WI38 (cell line): ENCODE results near the gene RPSA.
"Not testable (repeated sequence)": the region's sequence is repeated elsewhere in the genome, so short reads cannot be mapped to it uniquely, and the experiment has no call there.

Experiments used
- H3K4me3 ChIP-seq: 2 replicates; pipeline ENCODE4 v1.5.1; 2011; ENCODE audit warnings: low read depth, mild to moderate bottlenecking, control low read depth, low read length
- TF ChIP-seq, protein P1 (sequence below): IDR thresholded peaks from 2 replicates; pipeline ENCODE4 v1.5.1; 2012; ENCODE audit warnings: low read depth, mild to moderate bottlenecking, control low read depth, low read length

RPSA gene

DNA sequence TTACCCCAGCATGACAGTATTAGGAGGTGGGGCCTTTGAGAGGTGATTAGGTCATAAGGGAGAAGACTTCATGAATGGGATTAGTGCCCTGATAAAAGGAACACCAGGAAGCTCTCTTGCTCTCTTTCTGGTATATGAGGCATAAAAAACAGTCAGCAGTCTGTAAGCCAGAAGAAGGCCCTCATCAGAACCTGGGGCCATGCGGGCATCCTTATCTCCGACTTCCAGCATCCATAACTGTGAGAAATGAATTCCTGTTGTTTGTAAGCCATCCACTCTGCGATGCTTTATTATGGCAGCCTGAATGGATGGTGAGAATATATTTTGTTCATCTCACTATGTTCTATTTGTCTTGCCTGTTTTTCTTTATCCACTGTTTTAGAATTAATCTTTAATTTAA, 43.3 kb downstream of the RPSA start:
- TF ChIP-seq, protein P1, sequence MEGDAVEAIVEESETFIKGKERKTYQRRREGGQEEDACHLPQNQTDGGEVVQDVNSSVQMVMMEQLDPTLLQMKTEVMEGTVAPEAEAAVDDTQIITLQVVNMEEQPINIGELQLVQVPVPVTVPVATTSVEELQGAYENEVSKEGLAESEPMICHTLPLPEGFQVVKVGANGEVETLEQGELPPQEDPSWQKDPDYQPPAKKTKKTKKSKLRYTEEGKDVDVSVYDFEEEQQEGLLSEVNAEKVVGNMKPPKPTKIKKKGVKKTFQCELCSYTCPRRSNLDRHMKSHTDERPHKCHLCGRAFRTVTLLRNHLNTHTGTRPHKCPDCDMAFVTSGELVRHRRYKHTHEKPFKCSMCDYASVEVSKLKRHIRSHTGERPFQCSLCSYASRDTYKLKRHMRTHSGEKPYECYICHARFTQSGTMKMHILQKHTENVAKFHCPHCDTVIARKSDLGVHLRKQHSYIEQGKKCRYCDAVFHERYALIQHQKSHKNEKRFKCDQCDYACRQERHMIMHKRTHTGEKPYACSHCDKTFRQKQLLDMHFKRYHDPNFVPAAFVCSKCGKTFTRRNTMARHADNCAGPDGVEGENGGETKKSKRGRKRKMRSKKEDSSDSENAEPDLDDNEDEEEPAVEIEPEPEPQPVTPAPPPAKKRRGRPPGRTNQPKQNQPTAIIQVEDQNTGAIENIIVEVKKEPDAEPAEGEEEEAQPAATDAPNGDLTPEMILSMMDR, result no peak
- H3K4me3 ChIP-seq, result no peak overlapping the region

DNA sequence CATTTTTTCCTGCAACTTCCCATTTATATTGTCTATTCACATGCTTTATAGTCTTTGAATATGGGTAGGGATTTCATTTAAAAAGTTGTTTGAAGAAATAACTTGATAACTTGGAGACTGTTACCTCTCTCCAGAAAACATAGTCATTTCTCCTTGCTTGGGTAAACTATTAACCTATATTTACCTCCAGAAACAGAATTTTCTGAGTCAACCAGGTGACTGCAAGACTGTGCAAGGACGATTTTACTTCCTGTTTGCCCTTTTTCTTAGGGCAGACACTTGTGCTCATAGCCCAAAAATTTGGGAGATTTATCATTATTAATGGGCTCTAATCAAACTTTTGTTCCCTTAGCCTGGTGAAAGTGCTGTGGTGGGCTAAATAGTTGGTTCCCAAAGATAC, 46.6 kb downstream of the RPSA start:
- H3K4me3 ChIP-seq, result no peak overlapping the region
- TF ChIP-seq, protein P1, result no peak

DNA sequence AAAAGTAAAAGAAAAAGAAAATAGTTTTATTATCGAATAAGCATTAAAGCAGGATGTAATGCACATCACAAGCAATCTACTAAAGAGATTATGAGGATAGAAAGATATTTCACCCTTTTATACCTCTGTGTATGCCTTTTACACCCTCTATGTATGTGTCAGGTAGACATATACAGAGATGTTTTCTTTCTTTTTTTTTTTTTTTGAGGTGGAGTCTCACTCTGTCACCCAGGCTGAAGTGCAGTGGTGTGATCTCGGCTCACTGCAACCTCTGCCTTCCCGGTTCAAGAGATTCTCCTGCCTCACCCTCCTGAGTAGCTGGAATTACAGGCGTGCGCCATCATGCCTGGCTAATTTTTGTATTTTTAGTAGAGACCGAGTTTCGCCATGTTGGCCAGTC, 47.4 kb downstream of the RPSA start:
- not testable (repeated sequence) for H3K4me3 ChIP-seq

DNA sequence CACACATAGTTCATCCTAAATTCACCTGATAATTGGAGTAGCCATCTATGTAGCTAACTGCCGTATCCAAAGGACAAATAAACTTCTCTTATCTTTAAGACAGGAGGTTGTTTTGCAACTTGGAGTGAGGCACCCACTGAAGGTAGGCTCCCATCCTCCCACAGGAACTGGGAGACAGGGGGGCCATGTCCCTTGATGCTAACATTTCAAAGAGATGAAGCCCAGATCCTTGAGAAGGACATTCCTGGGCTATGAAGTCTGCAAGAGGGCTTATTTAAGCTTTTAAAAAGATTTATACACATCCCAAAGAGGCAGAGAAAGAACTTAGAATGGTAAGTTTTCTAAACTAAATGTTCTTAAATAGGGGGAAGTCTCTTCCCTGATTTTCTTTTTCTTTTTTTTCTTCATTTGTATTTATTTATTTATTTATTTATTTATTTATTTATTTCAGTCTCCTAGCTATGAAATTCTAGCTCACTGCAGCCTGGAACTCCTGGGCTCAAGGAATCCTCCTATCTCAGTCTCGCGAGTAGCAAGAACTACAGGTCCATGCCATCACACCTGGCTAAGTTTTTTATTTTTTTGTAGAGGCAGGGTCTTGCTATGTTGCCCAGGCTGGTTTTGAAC, 48.2 kb downstream of the RPSA start:
- TF ChIP-seq, protein P1, result no peak
- no peak overlapping the region for H3K4me3 ChIP-seq

DNA sequence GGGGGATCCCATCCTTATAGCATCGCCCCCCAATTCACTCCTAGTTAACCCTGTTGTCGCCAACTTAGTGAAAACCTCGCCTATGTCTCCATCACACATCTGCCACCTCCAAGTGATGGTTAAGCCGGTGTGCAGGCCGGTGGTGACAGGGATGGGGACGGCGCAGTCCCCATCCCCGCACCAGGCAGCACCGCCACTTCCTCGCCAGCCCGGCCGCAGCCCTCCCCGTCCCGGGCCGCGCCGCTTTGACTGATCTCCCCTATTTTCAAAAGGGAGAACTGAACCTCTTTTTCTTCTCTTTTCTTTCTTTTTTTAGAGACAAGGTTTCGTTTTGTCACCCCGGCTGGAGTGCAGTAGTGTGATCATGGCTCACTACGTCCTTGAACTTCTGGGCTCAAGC, 49.6 kb downstream of the RPSA start:
- no peak overlapping the region for H3K4me3 ChIP-seq
- TF ChIP-seq, protein P1, result no peak

DNA sequence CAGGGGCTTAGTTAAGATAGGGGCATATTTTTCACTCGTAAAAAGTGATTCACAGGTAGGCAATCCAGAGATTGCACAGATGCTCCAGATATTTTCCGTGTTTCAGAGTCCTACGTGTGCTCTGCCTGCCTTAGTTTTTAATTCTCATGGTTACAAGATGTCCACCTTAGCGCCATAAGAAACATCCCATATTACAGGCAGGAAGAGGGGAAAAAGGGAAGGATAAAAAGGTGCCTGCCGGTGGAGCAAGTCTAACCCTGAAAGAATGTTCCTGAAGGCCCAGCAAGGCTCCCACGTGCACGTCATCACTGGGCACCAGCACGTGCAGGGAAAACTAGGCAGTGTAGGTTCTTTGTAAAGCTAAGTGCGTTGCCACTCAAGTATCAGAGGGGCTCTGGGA, 50.8 kb downstream of the RPSA start:
- no peak overlapping the region for H3K4me3 ChIP-seq
- TF ChIP-seq, protein P1, result no peak

DNA sequence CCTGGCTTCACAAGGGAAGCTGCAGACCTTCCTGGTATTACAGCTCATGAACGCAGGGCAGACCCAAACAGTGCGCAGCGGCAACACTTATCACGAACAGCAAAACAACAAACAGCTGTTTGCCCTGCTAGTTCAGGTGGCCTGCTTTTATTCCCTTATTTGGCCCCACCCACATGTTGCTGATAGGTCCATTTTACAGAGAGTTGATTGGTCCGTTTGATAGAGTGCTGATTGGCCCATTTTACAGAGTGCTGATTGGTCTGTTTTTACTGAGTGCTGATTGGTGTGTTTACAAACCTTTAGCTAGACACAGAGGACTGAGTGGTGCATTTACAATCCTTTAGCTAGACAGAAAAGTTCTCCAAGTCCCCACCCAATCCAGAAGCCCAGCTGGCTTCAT, 52.1 kb downstream of the RPSA start:
- not testable (repeated sequence) for H3K4me3 ChIP-seq

DNA sequence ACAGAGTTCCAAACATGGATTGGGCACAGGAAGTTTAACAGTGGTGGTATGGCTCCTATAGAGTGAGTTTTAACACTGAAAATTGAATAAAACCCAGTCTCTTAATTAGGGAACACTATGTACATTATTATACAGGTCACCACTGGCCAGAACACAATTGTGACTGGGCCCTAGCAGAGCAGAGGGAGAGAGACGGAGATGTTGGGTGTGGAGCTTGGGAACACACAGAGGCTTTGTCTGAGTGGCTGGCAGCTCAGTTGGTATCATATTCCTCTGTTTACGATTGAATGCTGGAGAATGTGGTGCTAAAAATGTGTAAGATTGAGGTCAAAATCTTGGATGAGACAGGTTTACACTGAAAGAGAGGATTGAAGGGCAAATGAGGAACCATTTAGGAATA, 54.2 kb downstream of the RPSA start:
- TF ChIP-seq, protein P1, result no peak
- H3K4me3 ChIP-seq, result no peak overlapping the region
